NCI-H774 (cell line): ENCODE results near the gene MAGEA9.
"Not testable (repeated sequence)": the region's sequence is repeated elsewhere in the genome, so short reads cannot be mapped to it uniquely, and the experiment has no call there.

Source experiments
- DNase-seq: peaks from one replicate; lab custom pipeline; 2025; lab: John Stamatoyannopoulos, UW

MAGEA9 gene, protein sequence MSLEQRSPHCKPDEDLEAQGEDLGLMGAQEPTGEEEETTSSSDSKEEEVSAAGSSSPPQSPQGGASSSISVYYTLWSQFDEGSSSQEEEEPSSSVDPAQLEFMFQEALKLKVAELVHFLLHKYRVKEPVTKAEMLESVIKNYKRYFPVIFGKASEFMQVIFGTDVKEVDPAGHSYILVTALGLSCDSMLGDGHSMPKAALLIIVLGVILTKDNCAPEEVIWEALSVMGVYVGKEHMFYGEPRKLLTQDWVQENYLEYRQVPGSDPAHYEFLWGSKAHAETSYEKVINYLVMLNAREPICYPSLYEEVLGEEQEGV

DNA sequence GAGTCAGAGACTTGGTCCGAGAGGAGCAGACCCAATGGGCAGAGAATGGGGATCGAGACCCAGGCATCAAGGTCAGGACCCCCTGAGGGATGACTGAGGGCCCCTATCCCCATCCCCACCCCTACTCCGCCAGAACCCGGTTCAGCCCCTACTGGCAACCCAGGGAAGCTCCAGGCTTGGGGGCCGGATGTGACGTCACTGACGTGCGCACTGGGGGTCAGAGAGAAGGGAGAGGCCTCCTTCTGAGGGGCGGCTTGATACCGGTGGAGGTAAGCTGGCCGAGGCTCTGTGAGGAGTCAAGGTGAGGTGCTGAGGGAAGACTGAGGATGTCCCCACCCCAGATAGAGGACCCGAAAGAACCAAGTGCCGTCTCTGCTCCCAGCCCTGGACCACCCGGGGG is at the start of gene MAGEA9:
Gene MAGEA9 (plus strand): TSS at position 204 of the 400 bp plus-strand sequence. CDS start 4,281 bp downstream, outside the sequence.
- DNase-seq: not testable (repeated sequence)

DNA sequence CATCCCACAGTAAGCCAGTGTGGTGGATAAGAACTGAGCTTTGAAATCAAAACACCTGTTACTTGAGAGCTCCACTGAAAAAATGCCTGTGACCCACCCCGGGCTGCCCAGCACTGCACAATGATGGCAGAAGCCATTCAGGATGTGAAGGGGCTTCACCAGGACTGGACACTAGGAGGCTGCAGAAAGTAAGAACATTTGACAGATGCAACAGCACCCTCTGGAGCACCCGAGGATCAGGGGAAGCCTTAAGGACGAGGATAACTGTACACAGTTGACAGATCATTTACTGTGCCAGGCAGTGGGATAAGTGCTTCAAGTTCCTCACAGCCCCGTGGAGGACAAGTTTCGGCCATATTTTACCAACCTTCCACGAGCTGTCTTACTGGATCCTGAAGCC is 39.5 kb upstream of the MAGEA9 start:
- not testable (repeated sequence) for DNase-seq

DNA sequence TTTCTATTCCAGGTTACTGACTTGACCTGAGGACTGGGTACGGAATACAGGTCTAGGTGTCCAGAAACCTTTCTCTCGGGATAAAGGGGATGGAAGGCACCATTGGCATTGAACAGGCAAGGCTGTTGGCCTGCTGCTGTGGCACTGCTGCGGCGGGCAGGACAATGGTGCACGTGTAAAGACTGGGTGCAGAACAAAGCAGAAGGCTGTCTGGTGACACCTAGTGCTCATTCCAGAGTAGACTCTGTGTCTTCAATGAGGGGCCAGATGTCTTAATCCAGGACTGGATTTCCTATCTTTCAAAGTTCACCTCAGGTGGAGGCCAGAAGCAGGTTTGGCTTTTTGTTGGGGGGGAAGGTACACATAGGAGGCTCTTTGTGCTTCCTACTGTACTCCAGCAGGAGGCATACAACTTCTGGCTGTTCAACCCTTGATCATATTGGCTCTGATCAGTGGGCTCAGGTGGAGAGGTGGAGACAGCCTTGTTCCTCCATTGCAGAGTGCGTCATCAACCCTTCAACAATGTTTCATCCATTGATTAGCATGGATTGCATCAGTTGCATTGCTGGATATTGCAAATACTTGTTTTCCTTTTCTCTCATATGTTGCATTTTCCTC is 35.2 kb upstream of the MAGEA9 start:
- DNase-seq: not testable (repeated sequence)

DNA sequence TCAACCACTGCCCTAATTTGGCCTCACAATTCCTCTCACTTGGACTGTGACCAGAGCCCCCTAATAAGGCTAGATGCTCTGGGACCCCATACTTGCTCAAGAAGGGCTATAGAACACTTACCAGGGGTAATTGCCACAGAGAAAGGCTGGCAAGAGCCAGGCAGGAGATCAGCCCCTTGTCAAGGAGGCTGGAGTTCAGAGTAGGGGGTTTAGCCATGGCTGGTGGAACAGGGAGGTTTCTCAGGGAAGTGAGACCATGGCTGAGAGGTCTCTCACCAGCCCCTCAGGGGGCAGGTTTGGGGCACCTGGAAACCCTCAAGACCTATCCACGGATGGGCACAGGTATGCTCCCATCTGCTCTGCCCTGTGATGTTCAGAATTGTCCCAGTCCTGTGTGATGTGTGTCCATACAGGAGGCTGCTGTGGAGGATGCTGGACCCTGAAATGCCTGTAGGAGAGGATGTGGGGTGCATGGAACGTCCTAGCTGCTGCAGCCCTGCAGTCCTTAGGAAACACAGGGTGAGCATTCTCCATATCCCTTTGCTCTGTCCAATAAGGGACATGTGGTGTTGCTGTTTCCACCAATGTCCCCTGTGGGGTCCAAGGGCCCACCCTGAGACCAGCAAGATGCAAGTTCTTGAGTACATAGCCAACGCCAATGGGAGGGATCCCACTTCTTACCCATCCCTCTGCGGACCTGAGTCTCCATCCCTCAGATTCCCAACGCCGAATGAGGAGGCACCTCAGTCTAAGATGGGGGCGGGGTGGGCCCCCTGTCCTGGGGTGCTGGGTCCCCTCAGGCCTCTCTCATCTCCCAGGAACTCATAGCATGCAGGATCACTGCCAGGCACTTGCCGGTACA is 24.3 kb upstream of the MAGEA9 start:
- no peak for DNase-seq

DNA sequence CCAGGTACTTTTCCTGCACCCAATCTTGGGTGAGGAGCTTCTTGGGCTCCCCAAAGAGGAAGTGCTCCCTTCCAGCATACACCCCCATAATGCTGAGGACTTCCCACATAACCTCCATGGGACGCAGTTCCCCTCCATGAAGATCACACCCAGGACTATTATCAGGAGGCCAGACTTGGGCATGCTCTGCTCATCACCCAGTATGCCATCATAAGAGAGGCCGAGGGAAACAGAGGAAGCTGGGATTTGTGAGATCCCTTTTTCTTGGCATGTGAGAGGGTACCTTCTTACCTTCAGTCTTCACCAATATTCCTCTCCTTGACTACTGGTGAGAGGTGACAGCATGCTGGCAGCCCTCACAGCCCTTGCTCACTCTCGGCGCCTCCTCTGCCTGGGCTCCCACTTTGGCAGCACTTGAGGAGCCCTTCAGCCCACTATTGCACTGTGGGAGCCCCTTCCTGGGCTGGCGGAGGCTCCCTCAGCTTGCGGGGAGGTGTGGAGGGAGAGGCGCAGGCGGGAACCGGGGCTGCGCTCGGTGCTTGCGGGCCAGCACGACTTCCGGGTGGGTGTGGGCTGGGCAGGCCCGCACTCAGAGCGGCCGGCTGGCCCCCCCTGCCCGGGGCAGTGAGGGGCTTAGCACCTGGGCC is 23.5 kb upstream of the MAGEA9 start:
- DNase-seq: no peak

DNA sequence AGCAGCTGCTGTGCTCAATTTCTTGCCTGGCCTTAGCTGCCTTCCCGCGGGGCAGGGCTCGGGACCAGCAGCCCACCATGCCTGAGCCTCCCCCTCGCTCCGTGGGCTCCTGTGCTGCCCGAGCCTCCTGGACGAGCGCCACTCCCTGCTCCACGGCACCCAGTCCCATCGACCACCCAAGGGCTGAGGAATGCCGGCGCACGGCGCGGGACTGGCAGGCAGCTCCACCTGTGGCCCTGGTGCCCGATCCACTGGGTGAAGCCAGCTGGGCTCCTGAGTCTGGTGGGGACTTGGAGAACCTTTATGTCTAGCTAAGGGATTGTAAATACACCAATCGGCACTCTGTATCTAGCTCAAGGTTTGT is 23.0 kb upstream of the MAGEA9 start:
- DNase-seq: not testable (repeated sequence)

DNA sequence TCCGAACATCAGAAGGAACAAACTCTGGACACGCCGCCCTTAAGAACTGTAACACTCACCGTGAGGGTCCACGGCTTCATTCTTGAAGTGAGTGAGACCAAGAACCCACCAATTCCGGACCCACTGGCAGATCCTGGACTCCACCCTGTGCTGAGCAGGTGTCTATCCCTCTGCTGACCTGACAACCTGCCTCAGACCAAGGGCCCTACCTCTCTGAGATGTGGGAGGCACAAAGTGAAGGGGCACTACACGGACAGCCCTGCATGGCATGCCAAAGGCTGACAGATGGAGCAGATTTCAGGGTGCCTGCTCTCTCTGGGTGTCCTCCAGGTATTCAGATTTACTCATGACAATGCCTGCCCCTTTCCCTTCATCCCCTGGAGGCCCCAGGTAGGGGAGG is 21.9 kb upstream of the MAGEA9 start:
- no peak for DNase-seq

DNA sequence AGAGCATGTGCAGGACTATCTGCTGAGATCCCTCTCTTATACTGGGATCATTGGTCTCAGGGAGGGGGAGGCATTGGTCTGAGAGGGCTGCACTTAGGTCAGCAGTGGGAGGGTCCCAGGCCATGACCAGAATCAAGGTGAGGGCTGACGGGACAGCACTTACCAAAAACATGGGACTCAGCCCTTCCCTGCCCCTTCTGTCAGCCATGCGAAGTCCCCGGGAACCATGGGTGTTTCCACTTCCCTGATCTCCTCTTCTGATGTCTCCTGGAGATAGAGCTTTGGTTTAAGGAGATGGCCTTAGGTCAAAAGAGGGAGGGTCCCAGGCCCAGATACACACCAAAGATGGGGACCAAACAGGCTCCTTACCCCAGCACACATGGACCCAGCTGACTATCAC is 20.8 kb upstream of the MAGEA9 start:
- DNase-seq: no peak

DNA sequence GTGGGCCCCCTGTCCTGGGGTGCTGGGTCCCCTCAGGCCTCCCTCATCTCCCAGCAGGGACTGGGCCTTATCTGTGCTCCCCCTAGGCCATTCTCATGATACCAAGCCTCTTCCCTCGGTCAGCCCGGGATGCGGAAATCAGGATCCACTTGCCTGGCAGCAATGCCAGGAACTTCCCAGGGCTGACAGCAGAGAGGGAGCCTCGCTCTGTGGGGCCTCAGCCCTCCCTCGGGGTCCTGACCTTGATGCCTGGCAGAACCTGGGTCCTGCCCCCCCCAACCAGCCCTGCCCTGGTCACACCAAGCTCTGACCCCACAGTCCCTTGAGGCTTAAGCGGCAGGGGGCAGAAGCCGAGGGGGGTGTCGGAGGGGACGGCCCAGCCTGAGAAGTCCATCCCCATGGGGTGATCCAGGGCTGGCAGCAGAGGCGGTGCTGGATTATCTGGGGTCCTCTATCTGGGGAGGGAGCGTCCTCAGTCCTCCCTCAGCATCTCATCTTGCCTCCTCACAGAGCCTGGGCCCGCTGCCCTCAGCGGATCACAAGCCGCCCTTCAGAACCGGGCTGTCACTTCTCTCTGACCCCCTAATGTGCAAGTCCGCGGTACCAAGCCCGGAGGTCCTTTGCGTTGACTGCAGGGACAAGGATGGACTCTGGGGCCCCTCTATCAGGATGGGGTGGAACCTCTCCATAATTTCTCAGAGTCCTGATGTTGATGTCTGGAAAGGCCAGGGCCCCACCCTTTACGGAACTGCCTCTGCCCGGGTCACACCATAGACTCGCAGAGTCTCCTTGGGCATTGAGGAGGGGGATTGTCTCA is 19.7 kb upstream of the MAGEA9 start:
- DNase-seq: not testable (repeated sequence)

DNA sequence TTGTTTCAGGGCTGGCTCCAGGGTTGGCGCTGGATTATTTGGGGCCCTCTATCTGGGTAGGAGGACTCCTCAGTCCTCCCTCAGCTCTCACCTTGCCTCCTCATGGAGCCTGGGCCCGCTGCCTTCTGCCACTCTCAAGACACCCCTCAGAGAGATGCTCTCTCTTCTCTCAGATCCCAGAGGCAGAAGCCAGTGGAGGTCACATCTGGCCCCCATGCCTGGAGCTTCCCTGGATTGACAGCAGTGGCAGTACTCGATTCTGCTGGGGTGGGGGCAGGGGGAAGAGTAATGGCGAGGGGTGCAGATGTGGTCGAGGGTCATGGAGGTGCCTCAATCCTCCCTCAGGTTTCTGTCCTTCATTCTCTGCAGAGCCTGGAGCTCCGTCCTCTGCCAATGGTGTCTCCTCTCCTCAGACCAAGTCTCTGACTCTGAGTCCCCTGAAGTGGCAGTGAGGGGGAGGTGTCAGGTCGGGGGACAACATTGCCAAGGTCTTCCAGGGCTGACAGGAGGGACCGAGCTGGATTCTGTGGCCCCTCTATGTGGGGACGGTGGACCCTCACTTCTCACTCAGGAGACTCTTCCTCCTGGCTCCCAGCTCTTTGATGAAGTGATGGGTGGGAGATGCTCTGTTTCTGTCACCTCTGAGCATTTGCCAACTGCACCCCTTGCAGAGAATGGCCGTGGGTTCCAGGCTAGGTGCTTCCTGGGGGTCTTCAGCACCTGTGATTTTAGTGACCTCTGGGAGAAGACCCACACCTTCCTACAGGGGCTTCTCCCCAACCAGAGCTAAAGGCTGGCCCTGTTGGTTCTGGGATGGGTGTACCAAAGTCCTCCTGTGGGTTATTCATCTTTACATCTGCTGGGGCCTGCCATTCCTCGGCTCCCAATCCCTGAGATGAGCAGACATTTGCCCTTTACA is 18.8 kb upstream of the MAGEA9 start:
- DNase-seq: no peak

DNA sequence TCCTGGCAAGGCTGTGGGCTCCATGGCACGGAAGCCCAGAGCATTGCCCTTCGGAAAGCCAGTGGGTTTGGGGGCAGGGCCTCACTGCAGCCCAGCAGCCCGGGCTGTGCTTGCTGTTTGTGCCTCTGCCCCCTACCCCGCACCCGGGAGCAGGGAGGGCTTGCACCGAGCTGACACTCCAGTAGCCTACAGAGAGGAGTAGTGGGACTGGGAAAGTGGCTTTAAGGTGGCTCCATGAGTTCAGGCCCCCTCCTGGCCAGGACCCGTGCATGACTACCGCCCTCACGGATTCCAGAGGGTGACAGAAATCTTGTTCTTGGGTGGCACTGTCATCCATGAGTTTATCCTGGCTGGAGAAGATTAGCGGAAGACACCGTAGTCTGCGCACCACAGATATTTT is 11.4 kb upstream of the MAGEA9 start:
- not testable (repeated sequence) for DNase-seq

DNA sequence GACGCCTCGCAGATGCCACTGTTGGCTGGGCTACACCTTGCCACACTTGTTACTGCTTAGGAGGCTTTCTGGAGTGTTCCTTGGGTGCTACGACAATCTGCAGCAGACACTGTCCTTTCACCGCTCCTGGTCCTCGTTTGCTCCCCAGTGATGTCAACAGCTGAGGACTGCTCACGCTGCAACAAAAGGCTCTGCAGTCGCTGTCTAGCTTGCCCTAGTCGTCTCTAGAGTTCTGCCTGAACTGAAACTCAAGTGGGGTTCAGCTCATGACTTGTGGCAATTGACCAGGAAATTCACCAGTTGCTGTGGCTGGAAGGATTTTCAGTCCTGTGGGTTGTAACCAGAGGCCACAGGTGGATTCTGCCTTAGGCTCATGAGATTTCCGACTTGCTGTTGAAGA is 8.7 kb upstream of the MAGEA9 start:
- DNase-seq: not testable (repeated sequence)

DNA sequence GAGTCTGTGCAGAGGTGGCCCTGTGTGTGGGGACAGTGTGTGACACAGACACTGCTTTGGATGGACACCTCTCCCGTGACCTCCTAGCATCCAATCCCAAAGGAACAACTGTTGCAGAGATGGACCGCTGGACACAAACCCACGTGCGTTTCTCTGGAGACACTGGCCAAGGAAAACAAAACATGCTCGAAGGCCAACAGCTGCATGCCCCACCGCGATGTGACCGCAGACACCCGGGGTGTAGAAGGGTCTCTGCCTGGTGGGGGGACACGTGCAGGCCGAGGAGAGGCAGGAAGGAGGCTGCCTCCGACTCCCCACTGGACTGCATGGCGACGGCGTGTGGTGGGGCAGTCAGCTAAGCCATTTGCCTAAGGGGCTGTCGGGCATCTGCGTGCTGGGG is 8.0 kb upstream of the MAGEA9 start, which contains the start of gene HSFX1:
Gene HSFX1 (plus strand): TSS at position 301 of the 400 bp plus-strand sequence. CDS start 614 bp downstream, outside the sequence.
- DNase-seq: not testable (repeated sequence)

DNA sequence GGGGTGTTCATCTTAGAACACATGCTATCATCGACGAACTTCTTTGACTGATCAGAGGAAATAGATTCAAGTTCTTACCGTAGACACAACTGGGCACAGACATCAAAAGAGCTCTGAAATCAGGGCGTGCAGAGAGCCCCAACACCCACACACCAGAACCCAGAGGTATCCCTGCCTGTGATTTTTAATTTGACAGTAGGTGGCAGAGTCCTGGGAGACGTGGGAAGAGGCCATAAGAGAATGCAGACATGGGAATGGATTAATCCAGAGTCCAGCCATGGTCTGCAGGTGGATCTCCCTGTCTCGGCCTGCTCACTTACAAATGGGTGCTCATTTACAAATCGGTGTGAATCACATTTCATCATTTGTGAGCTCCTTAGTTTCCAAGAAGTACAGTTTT is 3.7 kb upstream of the MAGEA9 start:
- not testable (repeated sequence) for DNase-seq

DNA sequence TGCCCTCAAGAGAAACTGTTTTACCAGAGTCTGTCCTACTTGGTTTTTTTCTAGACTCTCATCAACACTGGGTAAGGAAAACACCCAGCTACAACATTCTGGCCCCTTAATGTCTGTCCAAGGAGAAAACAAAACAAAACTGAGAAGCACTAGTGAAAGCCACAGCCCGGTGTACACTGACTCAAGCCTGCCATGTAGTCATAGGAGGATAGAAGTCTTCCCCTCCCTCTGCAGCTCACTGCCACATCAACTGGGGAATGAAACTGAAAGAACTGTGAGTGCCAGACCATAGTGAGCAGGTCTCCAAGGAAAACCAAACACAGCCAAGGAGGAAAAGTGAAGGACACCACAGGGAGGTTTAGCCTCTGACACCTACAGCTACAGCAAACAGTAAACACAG is 13.8 kb downstream of the MAGEA9 start:
- not testable (repeated sequence) for DNase-seq

DNA sequence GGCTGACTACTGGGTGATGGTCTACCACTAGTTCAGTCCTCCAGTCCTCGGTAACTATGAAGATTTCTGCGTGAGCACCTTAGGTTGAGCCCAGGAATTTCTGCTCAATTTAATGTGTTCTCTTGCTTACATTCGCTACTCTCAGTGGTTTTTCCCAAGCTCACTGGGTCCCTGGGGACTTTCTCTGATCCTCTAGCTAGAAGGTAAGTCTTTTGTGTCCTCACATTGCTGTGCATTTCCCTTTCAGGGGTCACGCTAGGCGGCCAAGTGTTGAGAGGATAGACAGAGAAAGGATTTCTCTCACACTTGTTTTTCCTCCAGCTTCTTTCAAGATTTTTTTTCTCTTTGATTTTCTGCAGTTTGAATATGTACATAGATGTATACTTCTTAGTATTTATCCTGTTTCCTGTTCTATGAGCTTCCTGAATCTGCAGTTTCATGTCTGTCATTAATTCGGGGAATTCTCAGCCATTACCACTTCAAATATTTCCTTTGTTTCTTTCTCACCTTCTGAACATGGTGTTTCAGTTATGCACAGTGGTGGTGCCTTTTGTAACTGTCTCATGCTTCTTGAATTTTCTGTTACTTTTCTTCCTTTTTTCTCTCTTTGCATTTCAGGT is 17.5 kb downstream of the MAGEA9 start:
- no peak for DNase-seq

DNA sequence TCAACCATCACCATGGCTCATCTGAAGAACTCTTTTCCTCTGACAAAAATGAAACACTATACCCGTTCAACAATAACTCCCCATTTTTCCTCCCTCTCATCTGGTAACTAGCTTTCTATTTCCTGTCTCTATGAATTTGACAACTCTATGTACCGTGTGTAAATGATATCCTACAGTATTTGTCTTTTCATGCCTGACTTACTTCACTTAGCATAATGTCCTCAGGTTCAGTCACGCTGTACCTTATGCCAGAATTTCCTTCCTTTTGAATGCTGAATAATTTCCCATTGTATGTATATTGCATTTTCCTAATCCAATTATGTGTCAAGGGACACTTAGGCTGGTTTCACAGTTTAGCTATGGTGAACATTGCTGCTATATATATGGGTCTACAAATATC is 18.2 kb downstream of the MAGEA9 start:
- peak; percentile 41 for DNase-seq

DNA sequence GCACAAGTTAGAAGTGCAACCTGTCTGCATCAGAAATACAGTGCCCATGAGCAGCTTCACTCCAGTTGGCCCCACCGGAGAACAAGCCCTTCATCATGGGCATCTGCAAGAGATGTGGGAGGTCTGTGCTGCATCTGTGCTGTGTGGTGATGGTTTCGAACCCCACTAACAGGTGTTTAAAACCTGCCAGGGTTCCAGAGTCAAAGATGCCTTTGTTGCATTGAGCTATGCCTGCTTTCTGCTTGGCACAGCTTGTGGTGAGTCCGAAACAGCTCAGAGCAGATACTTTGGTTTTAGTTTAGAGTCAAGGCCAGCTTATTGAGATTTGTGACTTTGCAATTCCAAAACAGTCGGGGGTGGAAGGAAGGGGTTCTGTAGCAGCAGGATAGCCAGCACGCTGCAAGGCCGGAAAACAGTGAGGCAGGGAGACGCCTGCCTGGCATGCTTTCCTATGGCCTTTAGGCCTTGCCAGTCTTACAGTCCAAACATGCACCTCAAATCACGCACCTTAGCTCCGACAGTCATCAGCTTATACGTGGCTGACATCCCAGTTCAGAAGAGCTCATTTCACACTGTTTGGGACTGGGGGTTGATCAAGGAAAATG is 21.8 kb downstream of the MAGEA9 start:
- DNase-seq: no peak

DNA sequence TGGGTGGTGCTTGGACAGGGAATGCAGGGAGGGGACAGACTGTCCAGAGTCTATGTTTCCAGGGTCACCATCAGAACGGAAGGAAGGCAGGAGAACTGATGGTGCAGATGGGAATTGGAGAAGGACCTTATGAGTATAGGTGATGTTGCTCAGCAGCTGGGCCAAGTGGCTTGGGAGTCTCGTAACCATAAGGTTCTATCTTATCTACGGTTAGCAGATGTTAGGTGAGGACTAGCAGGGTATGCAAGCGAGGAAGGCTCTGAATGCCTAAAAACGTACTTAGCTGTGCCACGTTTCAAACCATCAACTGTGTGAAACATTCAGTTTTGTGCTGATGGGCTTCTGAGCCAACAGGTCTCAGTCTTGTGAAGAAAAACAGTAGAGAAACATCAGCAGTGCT is 22.4 kb downstream of the MAGEA9 start:
- DNase-seq: no peak
